WTC11 (cell line): ENCODE data around the gene FXN. TPM values are rescaled to one million over a fixed set of nuclear protein-coding genes. Genes with fewer than 3 reads are reported as not detected.
A peak's percentile ranks its signal among the peaks of the same experiment; 100 is the strongest.

Experiments
- ATAC-seq: fragments of 200-7000 bp; cut with Tn5 transposase; 2 replicates; pipeline ENCODE4 v1.10.0; 2021; ENCODE audit warnings: mild to moderate bottlenecking, moderate library complexity
- CTCF ChIA-PET: fragments of 300-600 bp; sonication (Branson Sonifier 250); formaldehyde crosslinking; loops from one replicate; lab custom pipeline; 2021; ENCODE audit warnings: antibody characterized with exemption; lab: Charles Lee
- POLR2A ChIA-PET: fragments of 350-600 bp; sonication (Branson Sonifier 250); formaldehyde crosslinking; loops from one replicate; lab custom pipeline; 2021; ENCODE audit warnings: antibody characterized with exemption; lab: Charles Lee
- DNase-seq: peaks from one replicate; pipeline ENCODE4 v3.0.0; 2021; ENCODE audit warnings: low spot score
- H3K27ac Mint-ChIP-seq: 2 replicates; pipeline ENCODE4 v1.8.0; 2021; ENCODE audit warnings: mixed read lengths
- H3K27me3 Mint-ChIP-seq: 2 replicates; pipeline ENCODE4 v1.8.0; 2021; ENCODE audit warnings: low read depth, mild to moderate bottlenecking, moderate library complexity, mixed read lengths
- H3K36me3 Mint-ChIP-seq: 2 replicates; pipeline ENCODE4 v1.8.0; 2021; ENCODE audit warnings: mixed read lengths
- H3K4me1 Mint-ChIP-seq: 2 replicates; pipeline ENCODE4 v1.8.0; 2022; ENCODE audit warnings: mixed read lengths
- H3K4me3 Mint-ChIP-seq: 2 replicates; pipeline ENCODE4 v1.8.0; 2021; ENCODE audit warnings: mild to moderate bottlenecking, moderate library complexity, mixed read lengths
- H3K9me3 Mint-ChIP-seq: 2 replicates; pipeline ENCODE4 v1.8.0; 2021; ENCODE audit warnings: mixed read lengths
- CBFB ChIP-seq: sonication (generic); formaldehyde crosslinking; IDR thresholded peaks from 2 replicates; pipeline ENCODE4 v1.8.1; 2022; ENCODE audit warnings: mild to moderate bottlenecking, low read depth, missing genetic modification reagents
- CDX4 ChIP-seq: fragments of 250-450 bp; sonication (Bioruptor Pico); IDR thresholded peaks from 2 replicates; pipeline ENCODE4 v1.9.0; 2021; ENCODE audit warnings: moderate library complexity, mild to moderate bottlenecking, inconsistent platforms, borderline replicate concordance
- ETV6 ChIP-seq: sonication (generic); formaldehyde crosslinking; IDR thresholded peaks from 2 replicates; pipeline ENCODE4 v1.8.1; 2022; ENCODE audit warnings: mild to moderate bottlenecking, missing genetic modification reagents
- FOXJ3 ChIP-seq: sonication (generic); formaldehyde crosslinking; IDR thresholded peaks from 2 replicates; pipeline ENCODE4 v1.9.0; 2021; ENCODE audit warnings: missing genetic modification reagents, mild to moderate bottlenecking, borderline replicate concordance
- FOXP1 ChIP-seq: sonication (generic); formaldehyde crosslinking; IDR thresholded peaks from 2 replicates; pipeline ENCODE4 v1.8.0; 2022; ENCODE audit warnings: missing genetic modification reagents, mild to moderate bottlenecking, moderate library complexity, borderline replicate concordance
- FOXP4 ChIP-seq: sonication (generic); formaldehyde crosslinking; IDR thresholded peaks from 2 replicates; pipeline ENCODE4 v1.8.0; 2022; ENCODE audit warnings: mild to moderate bottlenecking, missing genetic modification reagents
- GABPB1 ChIP-seq: sonication (generic); formaldehyde crosslinking; IDR thresholded peaks from 2 replicates; pipeline ENCODE4 v1.8.1; 2023; ENCODE audit warnings: mild to moderate bottlenecking, missing genetic modification reagents
- IRF1 ChIP-seq: sonication (generic); formaldehyde crosslinking; IDR thresholded peaks from 2 replicates; pipeline ENCODE4 v1.8.0; 2023; ENCODE audit warnings: missing genetic modification reagents
- USF2 ChIP-seq: sonication (generic); formaldehyde crosslinking; IDR thresholded peaks from 2 replicates; pipeline ENCODE4 v1.8.1; 2023; ENCODE audit warnings: mild to moderate bottlenecking, missing genetic modification reagents, moderate library complexity
- ZNF263 ChIP-seq: sonication (generic); formaldehyde crosslinking; IDR thresholded peaks from 2 replicates; pipeline ENCODE4 v1.8.1; 2022; ENCODE audit warnings: low read depth, mild to moderate bottlenecking, moderate library complexity, missing genetic modification reagents
- ZNF281 ChIP-seq: sonication (generic); formaldehyde crosslinking; IDR thresholded peaks from 2 replicates; pipeline ENCODE4 v1.8.0; 2023; ENCODE audit warnings: mild to moderate bottlenecking, missing genetic modification reagents
- ZNF512 ChIP-seq: sonication (generic); formaldehyde crosslinking; IDR thresholded peaks from 2 replicates; pipeline ENCODE4 v1.8.1; 2022; ENCODE audit warnings: missing genetic modification reagents, borderline replicate concordance
- ZSCAN18 ChIP-seq: fragments of 250-450 bp; sonication (Bioruptor Pico); IDR thresholded peaks from 2 replicates; pipeline ENCODE4 v2.1.2; 2022; ENCODE audit warnings: mild to moderate bottlenecking, moderate library complexity
- total RNA-seq: library from RNA; stranded (reverse); gene quantifications from 3 replicates; pipeline ENCODE4 v1.2.3, GENCODE V29; 2021

Gene FXN
- total RNA-seq, 1 experiment from 2014 or later = 30.6 TPM

- no peaks in the 10 kb centered on the region for H3K9me3 Mint-ChIP-seq
- H3K36me3 Mint-ChIP-seq = peaks cover 10% of the 10 kb centered on the region
- no peaks in the 10 kb centered on the region for H3K27me3 Mint-ChIP-seq
- H3K4me1 Mint-ChIP-seq = peaks cover 11% of the 10 kb centered on the region
- no peak for TF ChIP-seq ETV6 (CRISPR knock-in tag)
- no peak for TF ChIP-seq GABPB1
- no peak for TF ChIP-seq FOXP1 (CRISPR knock-in tag)
- no peak for TF ChIP-seq USF2 (CRISPR knock-in tag)
- TF ChIP-seq CBFB (CRISPR knock-in tag) = no peak
- no peak for TF ChIP-seq CDX4
- no peak for TF ChIP-seq ZNF512
- TF ChIP-seq FOXP4 (CRISPR knock-in tag) = no peak
- no peak for TF ChIP-seq ZSCAN18 (CRISPR knock-in tag)
- no peak for ATAC-seq
- POLR2A ChIA-PET = no interaction called here
- no peak for DNase-seq
- H3K27ac Mint-ChIP-seq = peak overlapping the region; percentile 83
- CTCF ChIA-PET = interaction anchor here (1.6 to 1.8 kb wide), 2 partner anchors 9 to 10 kb away, joined by 3 to 5 read pairs; no protein-coding TSS in a partner anchor
- H3K4me3 Mint-ChIP-seq = peak overlapping the region; percentile 94
These were observed 1.2 kb downstream of the FXN start for GRCh38 chr9:69036799-69037198.

- ATAC-seq = no peak
- H3K36me3 Mint-ChIP-seq = peaks cover 10% of the 10 kb centered on the region
These were observed 5.1 kb downstream of the FXN start for GRCh38 chr9:69040646-69041045.

More at GRCh38 chr9:69040646-69041045, 5.1 kb downstream of the FXN start:
- TF ChIP-seq ZNF263 (CRISPR knock-in tag) (no peak), FOXJ3 (CRISPR knock-in tag) (no peak), IRF1 (no peak), CBFB (CRISPR knock-in tag) (no peak), ZNF281 (CRISPR knock-in tag) (no peak)
- no peak for DNase-seq
- peaks cover 45% of the 10 kb centered on the region for H3K4me1 Mint-ChIP-seq
- H3K27ac Mint-ChIP-seq = no peak overlapping the region
- POLR2A ChIA-PET = no interaction called here
- H3K4me3 Mint-ChIP-seq = no peak overlapping the region
- no peaks in the 10 kb centered on the region for H3K9me3 Mint-ChIP-seq
- no peaks in the 10 kb centered on the region for H3K27me3 Mint-ChIP-seq
- CTCF ChIA-PET = no interaction called here
